HEK293T (cell line): Measurements from ENCODE around the gene CHRDL1.

Source experiments
- BHLHE40 ChIP-seq: fragments of 450-650 bp; IDR thresholded peaks from 2 replicates; pipeline ENCODE4 v1.6.1; 2016; ENCODE audit warnings: mild to moderate bottlenecking, moderate library complexity, borderline replicate concordance
- FOXK2 ChIP-seq: fragments of 450-650 bp; IDR thresholded peaks from 2 replicates; pipeline ENCODE4 v1.6.1; 2016; ENCODE audit warnings: mild to moderate bottlenecking

GRCh38 chrX:110675886-110676285 lies 119.7 kb downstream of the CHRDL1 start:
- TF ChIP-seq BHLHE40 (no peak), FOXK2 (no peak)
